DMS153 treated with DMSO at 0.1 percent for 48 hours (cell line): ENCODE data around the gene LMO7.
A peak's percentile ranks its signal among the peaks of the same experiment; 100 is the strongest.
"Not testable (repeated sequence)": the region's sequence is repeated elsewhere in the genome, so short reads cannot be mapped to it uniquely, and the experiment has no call there.

ENCODE experiments used
- DNase-seq: peaks from one replicate; lab custom pipeline; 2025; ENCODE audit not compliant: unreplicated experiment; lab: John Stamatoyannopoulos, UW

The LMO7 gene

DNA sequence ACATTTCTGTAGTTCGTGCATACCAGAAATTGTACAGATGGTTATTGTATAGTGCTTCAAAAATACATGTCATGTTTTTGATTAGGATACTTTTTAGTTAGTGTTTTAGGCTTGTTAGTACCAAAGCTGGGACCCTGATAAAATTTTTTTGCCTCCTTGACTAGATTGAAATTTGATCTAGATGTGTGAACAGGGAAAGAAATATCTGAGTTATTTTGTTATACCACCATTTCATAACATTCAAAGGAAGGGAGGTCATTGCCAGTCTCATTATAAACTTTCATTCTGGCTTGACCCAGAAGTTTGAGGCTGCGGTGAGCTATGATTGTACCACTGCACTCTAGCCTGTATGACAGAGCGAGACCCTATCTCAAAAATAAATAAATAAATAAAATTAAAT is 9.0 kb downstream of the LMO7 start:
- no peak for DNase-seq

DNA sequence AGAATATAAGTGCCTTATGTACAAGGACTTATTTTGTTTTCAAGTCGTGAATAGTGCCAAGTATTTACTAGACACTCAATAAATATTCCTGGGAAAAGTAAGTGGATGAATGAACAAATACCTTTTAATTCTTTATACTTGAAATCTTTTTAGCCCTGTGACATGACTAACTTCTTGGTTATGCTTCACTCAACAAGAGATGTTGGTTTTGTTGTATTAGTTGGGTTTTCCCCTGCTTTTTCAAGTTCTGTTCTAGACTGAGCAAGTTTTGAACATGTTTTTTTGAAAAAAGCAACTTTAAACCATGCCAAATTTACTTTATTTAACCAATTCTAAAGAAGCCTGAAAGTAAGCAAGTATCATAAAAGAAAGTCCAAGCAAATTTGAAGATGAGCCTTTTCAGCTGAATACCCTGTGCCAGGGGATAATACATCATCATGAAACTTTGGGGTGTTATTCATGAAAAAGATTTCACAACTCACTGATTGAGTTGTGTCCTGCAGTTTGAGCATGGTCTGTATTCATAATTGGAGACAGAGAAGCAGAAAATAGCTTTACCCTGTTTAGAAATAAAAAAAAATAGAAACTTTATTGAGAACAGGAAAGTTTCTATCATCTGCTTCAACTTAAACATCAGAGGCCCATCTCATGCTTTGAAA is 11.1 kb downstream of the LMO7 start:
- DNase-seq: no peak

- no peak for DNase-seq
Measured at GRCh38 chr13:75648446-75648845, 12.3 kb downstream of the LMO7 start.

DNA sequence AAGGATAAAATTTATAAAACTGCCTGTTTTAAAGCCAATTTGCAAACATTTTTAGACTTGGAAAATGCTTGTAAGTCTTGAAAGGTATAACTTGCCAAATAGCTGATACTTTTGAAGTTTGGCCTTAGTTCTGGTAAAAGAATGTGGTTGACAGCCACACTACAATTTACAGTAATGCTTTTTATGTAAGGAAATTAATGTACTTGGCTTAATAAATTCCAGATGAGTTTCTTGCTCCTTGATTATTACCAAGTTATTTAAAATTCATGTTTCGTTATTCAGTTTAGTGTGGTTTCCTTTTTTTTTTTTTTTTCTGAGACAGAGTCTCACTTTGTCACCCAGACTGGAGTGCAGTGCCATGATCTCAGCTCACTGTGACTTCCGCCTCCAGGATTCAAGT is 14.9 kb downstream of the LMO7 start:
- DNase-seq: no peak

DNA sequence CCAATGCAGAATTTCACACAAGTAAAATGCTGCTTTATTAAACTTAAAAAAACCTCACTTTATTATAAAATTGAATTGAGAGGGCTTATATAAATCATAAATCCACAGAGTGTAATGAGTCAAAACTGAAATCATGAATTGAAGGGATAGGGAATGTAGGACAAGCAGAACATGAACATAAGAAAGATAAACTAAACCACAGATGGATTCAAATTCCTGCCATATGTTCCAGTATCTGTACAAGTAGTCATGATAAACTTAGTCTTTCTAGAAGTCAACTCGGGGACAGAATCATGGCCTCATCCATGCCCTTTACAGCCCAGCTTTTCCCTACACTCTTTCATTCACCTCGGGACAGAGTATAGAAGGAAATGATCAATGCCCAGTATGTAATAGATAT is 16.6 kb downstream of the LMO7 start:
- no peak for DNase-seq

- DNase-seq: no peak
Measured at GRCh38 chr13:75656425-75656989, 20.4 kb downstream of the LMO7 start.

DNA sequence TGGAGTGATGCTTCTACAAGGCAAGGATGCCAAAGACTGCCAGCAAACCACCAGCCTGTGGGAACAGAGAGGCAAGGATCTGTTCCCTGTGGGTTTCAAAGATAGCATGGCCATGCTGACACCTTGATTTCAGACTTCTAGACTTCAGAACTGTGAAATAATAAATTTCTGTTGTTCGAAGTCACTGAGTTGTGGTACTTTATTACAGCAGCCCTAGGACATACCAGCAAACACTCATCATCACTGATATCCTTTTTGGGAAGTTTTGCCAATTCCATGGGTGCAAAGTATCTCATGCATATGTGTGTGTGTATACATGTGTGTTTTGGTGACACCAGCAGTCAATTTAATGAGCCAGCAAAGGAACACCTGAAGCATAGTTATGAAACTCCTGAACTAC is 21.0 kb downstream of the LMO7 start:
- no peak for DNase-seq

GRCh38 chr13:75660694-75661093 is 24.6 kb downstream of the LMO7 start:
- no peak for DNase-seq

GRCh38 chr13:75661443-75661842 is 25.3 kb downstream of the LMO7 start:
- DNase-seq: no peak

DNA sequence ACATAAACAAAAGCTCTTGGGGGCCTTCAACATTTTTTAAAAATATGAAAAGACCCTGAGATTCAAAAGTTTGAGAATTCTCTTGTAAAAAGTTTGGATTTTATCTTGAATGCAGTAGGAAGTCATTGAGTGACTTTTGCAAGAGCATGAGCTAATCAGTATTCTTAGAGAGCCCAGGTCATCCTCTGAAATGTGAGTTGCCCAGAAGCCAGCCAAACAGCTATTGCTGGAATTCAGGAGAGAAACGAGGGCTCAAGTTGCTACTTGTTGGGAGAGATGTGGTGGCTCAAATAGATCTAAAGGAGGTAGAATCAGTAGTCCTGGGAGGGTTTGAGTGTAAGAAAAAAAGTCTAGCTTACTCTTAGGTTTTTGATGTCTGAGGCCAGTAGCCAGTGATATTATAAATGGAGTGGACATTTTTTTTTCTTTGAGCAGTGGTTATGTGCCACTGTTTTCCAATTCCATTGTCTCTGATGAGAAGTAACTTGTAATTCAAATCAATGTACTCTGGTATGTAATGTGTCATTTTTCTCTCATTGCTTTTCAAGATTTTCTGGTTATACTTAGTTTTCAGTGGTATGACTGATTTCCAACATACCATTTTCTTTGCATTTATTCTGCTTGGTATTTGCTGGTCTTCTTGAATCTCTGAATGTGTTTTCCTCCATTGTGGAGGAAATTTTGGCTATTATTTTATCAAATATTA is 30.7 kb downstream of the LMO7 start:
- DNase-seq: no peak

GRCh38 chr13:75669706-75670105 is 33.6 kb downstream of the LMO7 start:
- no peak for DNase-seq

DNA sequence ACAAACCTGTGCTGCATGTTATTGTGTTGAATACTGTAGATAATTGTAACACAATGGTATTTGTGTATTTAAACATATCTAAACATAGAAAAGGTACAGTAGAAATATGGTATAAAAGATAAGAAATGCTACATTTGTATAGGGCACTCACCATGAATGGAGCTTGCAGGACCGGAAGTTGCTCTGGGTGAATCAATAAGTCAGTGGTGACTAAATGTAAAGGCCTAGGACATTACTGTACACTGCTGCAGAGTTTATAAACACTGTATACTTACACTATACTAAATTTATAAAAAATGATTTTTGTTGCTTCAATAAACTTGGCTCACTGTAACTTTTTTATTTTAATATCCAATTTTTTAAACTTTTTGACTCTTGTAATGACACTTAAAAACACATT is 34.4 kb downstream of the LMO7 start:
- DNase-seq: no peak

DNA sequence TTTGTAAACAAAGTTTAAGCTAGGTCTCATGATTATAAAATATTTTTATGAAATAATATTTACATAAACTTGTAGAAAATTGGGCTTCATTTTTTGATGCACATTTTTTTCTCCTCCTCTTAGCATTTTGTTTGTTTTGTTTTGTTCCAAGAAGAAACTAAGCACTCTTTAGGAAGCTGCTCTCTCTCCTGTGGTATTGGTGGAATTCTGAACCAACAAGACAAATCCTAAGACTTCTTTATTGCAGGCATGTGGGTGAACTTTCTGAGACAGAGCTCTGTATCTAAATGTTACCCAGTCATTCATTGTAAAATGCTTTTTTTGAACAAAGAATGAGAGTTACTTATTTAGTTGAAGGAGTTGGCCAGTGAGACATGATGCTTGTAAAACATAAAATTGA is 39.3 kb downstream of the LMO7 start:
- DNase-seq: no peak

GRCh38 chr13:75679459-75679858 is 43.3 kb downstream of the LMO7 start:
- no peak for DNase-seq

DNA sequence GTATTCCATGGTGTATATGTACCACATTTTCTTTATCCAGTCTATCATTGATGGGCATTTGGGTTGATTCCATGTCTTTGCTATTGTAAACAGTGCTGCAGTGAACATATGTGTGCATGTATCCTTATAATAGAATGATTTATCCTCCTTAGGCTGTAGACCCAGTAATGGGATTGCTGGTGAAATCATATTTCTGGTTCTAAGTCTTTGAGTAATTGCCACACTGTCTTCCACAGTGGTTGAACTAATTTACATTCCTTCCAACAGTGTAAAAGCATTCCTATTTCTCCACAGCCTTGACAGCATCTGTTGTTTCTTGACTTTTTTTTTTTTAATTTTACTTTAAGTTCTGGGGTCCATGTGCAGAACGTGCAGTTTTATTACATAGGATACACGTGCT is 44.1 kb downstream of the LMO7 start:
- DNase-seq: not testable (repeated sequence)

GRCh38 chr13:75682326-75682725 is 46.2 kb downstream of the LMO7 start:
- DNase-seq: no peak

DNA sequence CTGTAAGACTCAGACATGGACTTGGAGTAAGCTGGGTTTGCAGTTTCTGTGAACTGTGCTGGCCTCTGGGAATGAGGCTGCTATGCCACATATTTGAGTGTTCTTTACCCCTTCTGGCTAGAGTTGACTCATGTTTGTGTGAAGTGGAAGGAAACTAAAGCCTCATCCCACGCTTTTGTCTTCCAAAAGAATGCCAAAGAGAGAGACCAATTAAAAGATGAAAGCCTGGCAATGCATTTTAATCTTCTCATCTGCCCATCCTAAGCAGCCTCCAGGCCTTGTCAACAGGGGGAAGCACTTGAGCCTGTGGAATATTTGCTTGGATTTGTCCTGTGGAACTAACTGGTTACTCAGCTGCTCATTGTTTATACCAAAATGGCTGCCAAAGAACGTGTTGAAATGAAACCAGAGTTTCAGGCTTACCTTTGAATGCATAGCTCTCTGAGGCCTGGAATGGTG is 49.1 kb downstream of the LMO7 start:
- DNase-seq: peak; percentile 12

DNA sequence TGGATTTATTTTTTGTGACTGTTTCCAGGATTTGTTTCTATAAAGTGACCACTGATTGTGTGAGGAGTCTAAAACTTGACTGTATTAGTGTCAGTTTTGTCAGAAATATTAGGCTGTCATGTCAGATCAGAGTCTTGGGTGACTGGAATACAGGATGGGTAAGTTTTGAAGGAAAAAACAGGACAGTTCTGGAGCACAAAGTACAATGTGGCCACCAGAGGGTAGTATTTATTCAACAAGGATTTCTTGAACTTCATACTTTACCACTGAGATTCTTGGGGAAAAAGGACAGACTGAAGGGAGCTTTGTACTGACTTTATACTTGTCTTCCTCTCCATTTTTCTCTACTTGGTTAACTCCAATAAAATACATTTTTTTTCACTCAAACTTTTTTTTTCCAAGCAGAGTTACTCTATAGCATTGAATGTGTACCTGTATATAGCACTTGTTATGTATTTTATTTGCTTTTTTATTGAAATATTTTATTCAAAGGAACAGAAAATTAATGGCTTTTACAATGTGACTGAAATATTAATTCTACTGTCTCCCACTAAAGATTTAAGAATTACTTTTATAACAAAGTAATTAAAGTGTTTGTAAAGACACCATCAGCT is 51.1 kb downstream of the LMO7 start:
- DNase-seq: no peak

DNA sequence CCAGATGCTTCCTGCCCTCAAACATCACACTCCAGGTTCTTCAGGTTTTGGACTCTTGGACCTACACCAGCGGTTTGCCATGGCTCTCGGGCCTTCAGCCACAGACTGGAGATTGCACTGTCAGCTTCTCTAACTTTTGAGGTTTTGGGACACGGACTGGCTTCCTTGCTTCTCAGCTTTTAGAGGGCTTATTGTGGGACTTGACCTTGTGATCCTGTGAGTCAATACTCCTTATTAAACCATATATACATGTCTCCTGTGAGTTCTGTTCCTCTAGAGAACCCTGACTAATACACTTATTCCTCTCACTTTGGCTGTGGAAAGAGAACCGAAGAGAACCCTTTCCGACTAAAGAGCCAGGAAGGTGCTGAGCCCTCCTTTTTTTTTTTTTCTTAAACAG is 53.6 kb downstream of the LMO7 start:
- no peak for DNase-seq

DNA sequence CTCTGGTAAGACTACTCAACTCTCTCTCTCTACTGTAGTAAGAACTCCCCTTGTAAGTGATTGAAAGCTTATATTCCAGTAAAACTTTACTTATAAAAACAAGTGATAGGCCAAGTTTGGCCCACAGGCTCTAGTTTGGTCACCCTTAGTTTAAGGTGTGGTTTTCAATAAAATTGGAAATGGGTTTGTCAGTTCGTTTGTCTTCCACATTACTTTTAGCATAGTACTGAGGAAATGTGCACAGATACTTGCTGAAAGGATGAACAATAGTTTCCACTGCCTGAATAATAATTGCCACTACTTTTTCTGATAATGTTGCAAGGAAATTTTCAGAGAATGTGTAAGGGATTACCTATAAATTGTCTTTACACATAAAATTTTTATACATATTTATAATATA is 54.5 kb downstream of the LMO7 start:
- no peak for DNase-seq

- no peak for DNase-seq
Measured at GRCh38 chr13:75691183-75691582, 55.1 kb downstream of the LMO7 start.

DNA sequence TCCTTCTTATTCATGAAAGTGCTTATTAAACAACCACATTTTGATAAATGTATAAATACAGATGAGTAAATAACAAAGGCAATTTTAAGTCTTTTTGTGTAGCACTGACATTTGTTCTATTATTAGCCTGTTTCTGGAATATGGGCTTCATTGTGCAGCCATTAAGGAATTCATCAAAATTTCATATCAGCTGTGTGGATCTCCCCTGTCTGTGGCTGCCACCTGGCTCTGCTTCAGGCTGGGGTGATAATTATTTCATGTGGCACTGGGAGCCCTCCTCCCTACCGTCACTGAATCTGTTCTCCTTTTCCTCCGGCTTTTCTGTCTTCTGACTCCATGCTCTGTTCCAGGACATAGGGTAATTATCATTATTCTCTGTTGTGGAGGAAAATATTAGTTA is 57.1 kb downstream of the LMO7 start:
- DNase-seq: no peak
